ENCODE results near the gene PJVK.

GRCh38 chr2:178478130-178478438 lies 26.9 kb downstream of the PJVK start:
- TF ChIP-seq ZNF274 (IDR thresholded peaks at IDR 0.05; ENCODE audit: low read depth, low read length) (no peak), SUZ12 (IDR thresholded peaks at IDR 0.05; ENCODE audit: extremely low read depth, insufficient read depth, insufficient read length) (no peak)
